GM12891 (cell line): Measurements from ENCODE around the gene OTULIN.

Source experiments
- DNase-seq: peaks from one replicate; pipeline ENCODE4 v3.0.0; 2011; ENCODE audit warnings: low spot score; ENCODE audit not compliant: insufficient read length
- FAIRE-seq: peaks from 2 replicates; lab custom pipeline; 2011; peaks lifted over from hg19 to GRCh38; lab: Jason Lieb, UNC
- PAX5 ChIP-seq: IDR thresholded peaks from 2 replicates; pipeline ENCODE4 v1.6.1; 2011; ENCODE audit warnings: low read length, moderate library complexity, mild to moderate bottlenecking; ENCODE audit not compliant: insufficient read depth, severe bottlenecking
- POLR2A ChIP-seq: IDR thresholded peaks from 2 replicates; pipeline ENCODE4 v1.6.1; 2011; ENCODE audit warnings: low read depth, low read length, control low read depth
- POLR2AphosphoS5 ChIP-seq: IDR thresholded peaks from 2 replicates; pipeline ENCODE4 v1.6.1; 2011; ENCODE audit warnings: low read depth, low read length, control low read depth
- POU2F2 ChIP-seq: IDR thresholded peaks from 2 replicates; pipeline ENCODE4 v1.6.1; 2011; ENCODE audit warnings: low read depth, mild to moderate bottlenecking, control low read depth, low read length, moderate library complexity
- SPI1 ChIP-seq: IDR thresholded peaks from 2 replicates; pipeline ENCODE4 v1.6.1; 2011; ENCODE audit warnings: low read depth, low read length, control low read depth
- TAF1 ChIP-seq: IDR thresholded peaks from 2 replicates; pipeline ENCODE4 v1.6.1; 2011; ENCODE audit warnings: low read depth, low read length, control low read depth

Gene OTULIN

GRCh38 chr5:14687023-14687665, 22.6 kb downstream of the OTULIN start:
- TF ChIP-seq POLR2A (no peak), POLR2AphosphoS5 (no peak), SPI1 (no peak), PAX5 (no peak), TAF1 (no peak), POU2F2 (no peak)
- no peak for DNase-seq
- no peak for FAIRE-seq

GRCh38 chr5:14693070-14693469, 28.6 kb downstream of the OTULIN start:
- FAIRE-seq (no peak), DNase-seq (no peak)
- TF ChIP-seq TAF1 (no peak), POLR2A (no peak), PAX5 (no peak), SPI1 (no peak), POLR2AphosphoS5 (no peak), POU2F2 (no peak)

GRCh38 chr5:14695152-14695551, 30.6 kb downstream of the OTULIN start:
- TF ChIP-seq PAX5: no peak
- no peak for TF ChIP-seq TAF1
- no peak for TF ChIP-seq POU2F2
- no peak for TF ChIP-seq SPI1
- no peak for TF ChIP-seq POLR2A
- no peak for TF ChIP-seq POLR2AphosphoS5
- DNase-seq (no peak), FAIRE-seq (no peak)

- no peak for TF ChIP-seq POLR2AphosphoS5
- no peak for TF ChIP-seq TAF1
- TF ChIP-seq POU2F2: no peak
- no peak for TF ChIP-seq SPI1
- no peak for TF ChIP-seq PAX5
- no peak for TF ChIP-seq POLR2A
- FAIRE-seq: no peak
- no peak for DNase-seq
Measured at GRCh38 chr5:14696057-14696456, 31.5 kb downstream of the OTULIN start.

- no peak for FAIRE-seq
- DNase-seq: no peak
- no peak for TF ChIP-seq POLR2AphosphoS5
- no peak for TF ChIP-seq SPI1
- no peak for TF ChIP-seq TAF1
- TF ChIP-seq POLR2A: peak; percentile 38; the same call in 1 of the 2 replicates
Measured at GRCh38 chr5:14696851-14697250, 32.3 kb downstream of the OTULIN start.

GRCh38 chr5:14698495-14698894, 34.0 kb downstream of the OTULIN start:
- TF ChIP-seq TAF1 (no peak), POLR2A (no peak), POLR2AphosphoS5 (no peak), POU2F2 (no peak), PAX5 (no peak), SPI1 (no peak)
- FAIRE-seq (no peak), DNase-seq (no peak)

GRCh38 chr5:14699159-14699558, 34.6 kb downstream of the OTULIN start:
- no peak for FAIRE-seq
- TF ChIP-seq SPI1: no peak
- TF ChIP-seq TAF1: no peak
- TF ChIP-seq PAX5: no peak
- no peak for TF ChIP-seq POLR2A
- no peak for TF ChIP-seq POLR2AphosphoS5
- TF ChIP-seq POU2F2: no peak
- no peak for DNase-seq

GRCh38 chr5:14699807-14700400, 35.4 kb downstream of the OTULIN start:
- FAIRE-seq (no peak), DNase-seq (no peak)
- TF ChIP-seq PAX5 (no peak), POLR2A (0 out of 2 replicates have a peak, but pooled peaks have one; percentile 5), SPI1 (no peak), POLR2AphosphoS5 (0 out of 2 replicates have a peak, but pooled peaks have one; percentile 29), TAF1 (no peak), POU2F2 (no peak)

GRCh38 chr5:14700478-14701436, 36.2 kb downstream of the OTULIN start:
- TF ChIP-seq POLR2A (peak; percentile 20; the same call in 1 of the 2 replicates), TAF1 (no peak)
- DNase-seq: no peak

GRCh38 chr5:14701556-14701955, 37.0 kb downstream of the OTULIN start:
- TF ChIP-seq SPI1 (no peak), POLR2AphosphoS5 (no peak), POLR2A (no peak), POU2F2 (no peak), PAX5 (no peak), TAF1 (no peak)
- FAIRE-seq: no peak

More at GRCh38 chr5:14700478-14701436, 36.2 kb downstream of the OTULIN start:
- no peak for FAIRE-seq

More at GRCh38 chr5:14701556-14701955, 37.0 kb downstream of the OTULIN start:
- no peak for DNase-seq
